ENCODE results near the gene ZNF474.

ZNF474 gene

GRCh38 chr5:122153774-122154173 is 24.4 kb downstream of the ZNF474 start:
- DNase-seq (ENCODE audit: low spot score) = no peak

- no peak for DNase-seq (ENCODE audit: low spot score)
Observed at GRCh38 chr5:122154491-122154890, 25.1 kb downstream of the ZNF474 start.

- DNase-seq (ENCODE audit: low spot score) = no peak
Observed at GRCh38 chr5:122154910-122155309, 25.6 kb downstream of the ZNF474 start.

GRCh38 chr5:122155546-122155945 is 26.2 kb downstream of the ZNF474 start:
- no peak for DNase-seq (ENCODE audit: low spot score)

- no peak for DNase-seq (ENCODE audit: low spot score)
Observed at GRCh38 chr5:122156724-122157325, 27.5 kb downstream of the ZNF474 start.

GRCh38 chr5:122162100-122162638 is 32.8 kb downstream of the ZNF474 start:
- DNase-seq (ENCODE audit: low spot score) = no peak

- no peak for DNase-seq (ENCODE audit: low spot score)
Observed at GRCh38 chr5:122163121-122164069, 34.0 kb downstream of the ZNF474 start.

GRCh38 chr5:122164070-122164435 is 34.7 kb downstream of the ZNF474 start:
- DNase-seq (ENCODE audit: low spot score) = no peak

GRCh38 chr5:122164831-122165558 is 35.6 kb downstream of the ZNF474 start:
- DNase-seq (ENCODE audit: low spot score) = no peak

- DNase-seq (ENCODE audit: low spot score) = no peak
Observed at GRCh38 chr5:122165559-122166078, 36.3 kb downstream of the ZNF474 start.

- no peak for DNase-seq (ENCODE audit: low spot score)
Observed at GRCh38 chr5:122169350-122170103, 40.2 kb downstream of the ZNF474 start.

- no peak for DNase-seq (ENCODE audit: low spot score)
Observed at GRCh38 chr5:122170620-122171019, 41.3 kb downstream of the ZNF474 start.

GRCh38 chr5:122172207-122172606 is 42.9 kb downstream of the ZNF474 start:
- no peak for DNase-seq (ENCODE audit: low spot score)

GRCh38 chr5:122173474-122174415 is 44.4 kb downstream of the ZNF474 start:
- DNase-seq (ENCODE audit: low spot score) = no peak

GRCh38 chr5:122175091-122175490 is 45.7 kb downstream of the ZNF474 start:
- no peak for DNase-seq (ENCODE audit: low spot score)

GRCh38 chr5:122175852-122176251 is 46.5 kb downstream of the ZNF474 start:
- DNase-seq (ENCODE audit: low spot score) = no peak

GRCh38 chr5:122177161-122177560 is 47.8 kb downstream of the ZNF474 start:
- no peak for DNase-seq (ENCODE audit: low spot score)

GRCh38 chr5:122179701-122180100 is 50.4 kb downstream of the ZNF474 start:
- no peak for DNase-seq (ENCODE audit: low spot score)

- no peak for DNase-seq (ENCODE audit: low spot score)
Observed at GRCh38 chr5:122180146-122180712, 50.9 kb downstream of the ZNF474 start.

All from left forelimb (tissue), 1 donor.